ENCODE results near the gene KCNK2. TPM values are rescaled to one million over a fixed set of nuclear protein-coding genes. Genes with fewer than 3 reads are reported as not detected.
"Not testable (repeated sequence)": the region's sequence is repeated elsewhere in the genome, so short reads cannot be mapped to it uniquely, and the experiment has no call there.

KCNK2 gene
- total and polyA plus RNA-seq, 7 experiments from 2014 or later = not detected

GRCh38 chr1:215146240-215146975 is 63.9 kb downstream of the KCNK2 start:
- H3K4me1 ChIP-seq (ENCODE audit: control insufficient read depth in 2 of 2, insufficient read depth in 2 of 2, low read length in 2 of 2) = no peaks in the 10 kb centered on the region
- Mint-ChIP-seq H3K4me1 (peaks cover 0 to 9% (median 0%) of the 10 kb centered on the region in 7 donors), H3K27ac (no peak overlapping the region), H3K9me3 (peaks cover 0 to 12% (median 4%) of the 10 kb centered on the region in 11 donors), H3K36me3 (peaks cover 0 to 4% (median 0%) of the 10 kb centered on the region in 5 donors), H3K4me3 (no peak overlapping the region), H3K27me3 (peaks cover 0 to 10% (median 0%) of the 10 kb centered on the region in 5 donors)
- ChIA-PET CTCF (interaction anchor here (0.6 to 1.6 kb wide), 2 partner anchors 21 to 278 kb away, joined by 3 to 4 read pairs; no protein-coding TSS in a partner anchor), POLR2A (no interaction called here)
- no peaks in the 10 kb centered on the region for H3K36me3 ChIP-seq (ENCODE audit: control insufficient read depth in 2 of 3, insufficient read depth in 3 of 3, low read length in 3 of 3)
- H3K4me3 ChIP-seq (ENCODE audit: low read length) = no peak overlapping the region
- H3K27ac ChIP-seq (ENCODE audit: low read depth, low read length) = no peak overlapping the region
- H3K9me3 ChIP-seq (ENCODE audit: control insufficient read depth in 2 of 3, low read length in 3 of 3) = no peaks in the 10 kb centered on the region
- peak in 4 of 9 donors; percentile 4 to 23 (median 12) for DNase-seq
- no peaks in the 10 kb centered on the region for H3K27me3 ChIP-seq (ENCODE audit: control insufficient read depth in 2 of 2, insufficient read depth in 2 of 2, low read length in 2 of 2)
- intact Hi-C loops (cut with micrococcal nuclease) = loop anchor here in 1 of 2 donors (1.0 to 2.0 kb wide), 2 partner anchors 518 to 814 kb away; no protein-coding TSS in a partner anchor
- ATAC-seq = no peak

GRCh38 chr1:215147024-215147423 is 64.5 kb downstream of the KCNK2 start:
- Mint-ChIP-seq H3K4me3 (no peak overlapping the region), H3K27ac (no peak overlapping the region), H3K9me3 (peaks cover 0 to 6% (median 2%) of the 10 kb centered on the region in 11 donors), H3K27me3 (peaks cover 0 to 6% (median 0%) of the 10 kb centered on the region in 5 donors), H3K4me1 (peaks cover 0 to 9% (median 0%) of the 10 kb centered on the region in 7 donors), H3K36me3 (peaks cover 0 to under 1% (median 0%) of the 10 kb centered on the region in 5 donors)
- Histone ChIP-seq H3K27me3 (ENCODE audit: control insufficient read depth in 2 of 2, insufficient read depth in 2 of 2, low read length in 2 of 2) (no peaks in the 10 kb centered on the region), H3K4me3 (ENCODE audit: low read length) (no peak overlapping the region), H3K27ac (ENCODE audit: low read depth, low read length) (no peak overlapping the region), H3K4me1 (ENCODE audit: control insufficient read depth in 2 of 2, insufficient read depth in 2 of 2, low read length in 2 of 2) (no peaks in the 10 kb centered on the region), H3K9me3 (ENCODE audit: control insufficient read depth in 2 of 3, low read length in 3 of 3) (no peaks in the 10 kb centered on the region), H3K36me3 (ENCODE audit: control insufficient read depth in 2 of 3, insufficient read depth in 3 of 3, low read length in 3 of 3) (no peaks in the 10 kb centered on the region)
- ATAC-seq (no peak), DNase-seq (no peak)
- intact Hi-C loops (cut with micrococcal nuclease) = loop anchor here in 1 of 2 donors (2.0 kb wide), 1 partner anchor 814 kb away; no protein-coding TSS in a partner anchor
- POLR2A ChIA-PET = no interaction called here
- CTCF ChIA-PET = interaction anchor here (1.6 kb wide), 1 partner anchor 21 kb away, joined by 3 read pairs; no protein-coding TSS in a partner anchor

- Mint-ChIP-seq H3K27me3 (no peaks in the 10 kb centered on the region), H3K36me3 (no peaks in the 10 kb centered on the region), H3K9me3 (no peaks in the 10 kb centered on the region), H3K4me1 (no peaks in the 10 kb centered on the region), H3K27ac (no peak overlapping the region), H3K4me3 (no peak overlapping the region)
- DNase-seq (no peak), ATAC-seq (no peak)
- no peaks in the 10 kb centered on the region for H3K4me1 ChIP-seq (ENCODE audit: control insufficient read depth in 2 of 2, insufficient read depth in 2 of 2, low read length in 2 of 2)
- H3K27me3 ChIP-seq (ENCODE audit: control insufficient read depth in 2 of 2, insufficient read depth in 2 of 2, low read length in 2 of 2) = no peaks in the 10 kb centered on the region
- ChIA-PET CTCF (no interaction called here), POLR2A (no interaction called here)
- H3K36me3 ChIP-seq (ENCODE audit: control insufficient read depth in 2 of 3, insufficient read depth in 3 of 3, low read length in 3 of 3) = no peaks in the 10 kb centered on the region
- intact Hi-C loops (cut with micrococcal nuclease) = no loop called here
- no peak overlapping the region for H3K4me3 ChIP-seq (ENCODE audit: low read length)
- H3K9me3 ChIP-seq (ENCODE audit: control insufficient read depth in 2 of 3, low read length in 3 of 3) = no peaks in the 10 kb centered on the region
- H3K27ac ChIP-seq (ENCODE audit: low read depth, low read length) = no peak overlapping the region
Measured at GRCh38 chr1:215151841-215152549, 69.5 kb downstream of the KCNK2 start.

- Mint-ChIP-seq H3K4me1 (no peaks in the 10 kb centered on the region), H3K9me3 (peaks cover 0 to 6% (median 0%) of the 10 kb centered on the region in 11 donors), H3K27me3 (peaks cover 0 to 7% (median 0%) of the 10 kb centered on the region in 5 donors), H3K36me3 (no peaks in the 10 kb centered on the region), H3K4me3 (no peak overlapping the region), H3K27ac (no peak overlapping the region)
- H3K27ac ChIP-seq (ENCODE audit: low read depth, low read length) = no peak overlapping the region
- ChIA-PET CTCF (interaction anchor here (0.6 kb wide), 1 partner anchor 36 kb away, joined by 3 read pairs; no protein-coding TSS in a partner anchor), POLR2A (interaction anchor here (0.6 kb wide), 1 partner anchor 344 kb away, joined by 4 read pairs; no protein-coding TSS in a partner anchor)
- intact Hi-C loops (cut with micrococcal nuclease) = no loop called here
- H3K36me3 ChIP-seq (ENCODE audit: control insufficient read depth in 2 of 3, insufficient read depth in 3 of 3, low read length in 3 of 3) = no peaks in the 10 kb centered on the region
- no peak for DNase-seq
- no peaks in the 10 kb centered on the region for H3K9me3 ChIP-seq (ENCODE audit: control insufficient read depth in 2 of 3, low read length in 3 of 3)
- ATAC-seq = no peak
- H3K4me1 ChIP-seq (ENCODE audit: control insufficient read depth in 2 of 2, insufficient read depth in 2 of 2, low read length in 2 of 2) = no peaks in the 10 kb centered on the region
- no peaks in the 10 kb centered on the region for H3K27me3 ChIP-seq (ENCODE audit: control insufficient read depth in 2 of 2, insufficient read depth in 2 of 2, low read length in 2 of 2)
- H3K4me3 ChIP-seq (ENCODE audit: low read length) = no peak overlapping the region
Measured at GRCh38 chr1:215156232-215156631, 73.7 kb downstream of the KCNK2 start.

- DNase-seq (no peak), ATAC-seq (no peak)
- CTCF ChIA-PET = interaction anchor here (0.6 kb wide), 1 partner anchor 496 kb away, joined by 3 read pairs; no protein-coding TSS in a partner anchor
- no peak overlapping the region for H3K27ac ChIP-seq (ENCODE audit: low read depth, low read length)
- no peaks in the 10 kb centered on the region for H3K36me3 ChIP-seq (ENCODE audit: control insufficient read depth in 2 of 3, insufficient read depth in 3 of 3, low read length in 3 of 3)
- no peaks in the 10 kb centered on the region for H3K4me1 ChIP-seq (ENCODE audit: control insufficient read depth in 2 of 2, insufficient read depth in 2 of 2, low read length in 2 of 2)
- POLR2A ChIA-PET = no interaction called here
- no peak overlapping the region for H3K4me3 ChIP-seq (ENCODE audit: low read length)
- Mint-ChIP-seq H3K4me1 (no peaks in the 10 kb centered on the region), H3K27me3 (peaks cover 0 to 17% (median 10%) of the 10 kb centered on the region in 5 donors), H3K27ac (no peak overlapping the region), H3K4me3 (no peak overlapping the region), H3K36me3 (no peaks in the 10 kb centered on the region), H3K9me3 (peaks cover 0 to 24% (median 7%) of the 10 kb centered on the region in 11 donors)
- H3K27me3 ChIP-seq (ENCODE audit: control insufficient read depth in 2 of 2, insufficient read depth in 2 of 2, low read length in 2 of 2) = no peaks in the 10 kb centered on the region
- intact Hi-C loops (cut with micrococcal nuclease) = no loop called here
- no peaks in the 10 kb centered on the region for H3K9me3 ChIP-seq (ENCODE audit: control insufficient read depth in 2 of 3, low read length in 3 of 3)
Measured at GRCh38 chr1:215160351-215160750, 77.8 kb downstream of the KCNK2 start.

GRCh38 chr1:215163144-215163543 is 80.6 kb downstream of the KCNK2 start:
- H3K4me1 ChIP-seq (ENCODE audit: control insufficient read depth in 2 of 2, insufficient read depth in 2 of 2, low read length in 2 of 2); H3K4me3 Mint-ChIP-seq; H3K9me3 ChIP-seq (ENCODE audit: control insufficient read depth in 2 of 3, low read length in 3 of 3); H3K36me3 Mint-ChIP-seq; DNase-seq; H3K27ac Mint-ChIP-seq; H3K27me3 ChIP-seq (ENCODE audit: control insufficient read depth in 2 of 2, insufficient read depth in 2 of 2, low read length in 2 of 2); intact Hi-C loops (cut with micrococcal nuclease); ATAC-seq; H3K36me3 ChIP-seq (ENCODE audit: control insufficient read depth in 2 of 3, insufficient read depth in 3 of 3, low read length in 3 of 3); H3K4me3 ChIP-seq (ENCODE audit: low read length); H3K4me1 Mint-ChIP-seq; POLR2A ChIA-PET; CTCF ChIA-PET; H3K27ac ChIP-seq (ENCODE audit: low read depth, low read length): not testable (repeated sequence)
- H3K27me3 Mint-ChIP-seq = peaks cover 0 to 28% (median 5%) of the 10 kb centered on the region in 5 donors
- peaks cover 0 to 24% (median 10%) of the 10 kb centered on the region in 11 donors for H3K9me3 Mint-ChIP-seq

Measured in naive thymus-derived CD4-positive, alpha-beta T cell (primary cell).